Right atrium auricular region (tissue), 2 donors: ENCODE measurements around the gene STXBP1. TPM values are rescaled to one million over a fixed set of nuclear protein-coding genes. Genes with fewer than 3 reads are reported as not detected.

Source experiments
- DNase-seq: peaks from one replicate; pipeline ENCODE4 v3.0.0-alpha.2; 2019; ENCODE audit warnings: low spot score
- H3K27ac ChIP-seq, 2 donors: fragments of 200-600 bp; sonication (generic); 1 replicate in 1 of 2; 2 replicates in 1 of 2; pipeline ENCODE4 v1.5.1; 2016 to 2019
- H3K27me3 ChIP-seq, 2 donors: fragments of 200-600 bp; sonication (generic); one replicate each; pipeline versions ENCODE4 v1.5.1 to v1.6.0; 2017 to 2019
- H3K36me3 ChIP-seq: fragments of 200-600 bp; sonication (generic); one replicate; pipeline ENCODE4 v1.5.1; 2016
- H3K4me1 ChIP-seq, 2 donors: fragments of 200-600 bp; sonication (generic); one replicate each; pipeline versions ENCODE4 v1.5.1 to v1.6.0; 2017 to 2019
- H3K4me3 ChIP-seq, 2 donors: fragments of 200-600 bp; sonication (generic); 1 replicate in 1 of 2; 2 replicates in 1 of 2; pipeline ENCODE4 v1.5.1; 2017 to 2019; ENCODE audit warnings: mild to moderate bottlenecking in 1 of 2, moderate library complexity in 1 of 2
- H3K9me3 ChIP-seq, 2 donors: fragments of 200-600 bp; sonication (generic); one replicate each; pipeline ENCODE4 v1.5.1; 2019
- CTCF ChIP-seq, 2 donors: fragments of 200-600 bp; sonication (generic); IDR thresholded peaks; one replicate each; pipeline ENCODE4 v1.5.1; 2019; ENCODE audit warnings: antibody characterized with exemption in 2 of 2
- total RNA-seq, 2 donors: library from RNA; depleted of rRNA; stranded (reverse); fragments of >200 nt; gene quantifications; one replicate each; pipeline ENCODE4 v1.1.0, GENCODE V29; 2016

STXBP1 gene
- total RNA-seq, 2 donors from 2014 or later, result 44.9 to 72.8 TPM

- H3K27ac ChIP-seq, result peak overlapping the region; percentile 60 to 81
- no peak overlapping the region for H3K4me3 ChIP-seq
- H3K27me3 ChIP-seq, result no peaks in the 10 kb centered on the region
- no peaks in the 10 kb centered on the region for H3K36me3 ChIP-seq
- H3K4me1 ChIP-seq, result peaks cover 0 to 14% of the 10 kb centered on the region in 2 donors
- TF ChIP-seq CTCF (IDR thresholded peaks at IDR 0.05), result no peak
- DNase-seq, result no peak
- no peaks in the 10 kb centered on the region for H3K9me3 ChIP-seq
Measured at GRCh38 chr9:127739614-127740330, 127.7 kb downstream of the STXBP1 start.

- no peak for TF ChIP-seq CTCF (IDR thresholded peaks at IDR 0.05)
- Histone ChIP-seq H3K9me3 (no peaks in the 10 kb centered on the region), H3K27ac (peak overlapping the region in 1 of 2 donors; percentile 81)
Measured at GRCh38 chr9:127741831-127742434, 129.9 kb downstream of the STXBP1 start.

More at GRCh38 chr9:127741831-127742434, 129.9 kb downstream of the STXBP1 start:
- DNase-seq, result no peak
- Histone ChIP-seq H3K36me3 (no peaks in the 10 kb centered on the region), H3K4me1 (peaks cover 0 to 8% of the 10 kb centered on the region in 2 donors), H3K4me3 (peak overlapping the region; percentile 34 to 43), H3K27me3 (no peaks in the 10 kb centered on the region)

Other genes starting within 250 kb of the STXBP1 start
- 10 to 100 TPM; 19.2 to 19.8 TPM for gene SLC2A8, start 215.1 kb upstream of the STXBP1 start, total RNA-seq
- gene ZNF79, start 187.9 kb upstream of the STXBP1 start, total RNA-seq, result 1 to 10 TPM; 5.7 TPM
- gene RPL12, start 160.9 kb upstream of the STXBP1 start, total RNA-seq, result 1,000 to 10,000 TPM in 1 of 2 donors, 100 to 1,000 TPM in 1; 623 to 1,266 TPM
- gene LRSAM1, start 160.8 kb upstream of the STXBP1 start, total RNA-seq, result 10 to 100 TPM; 12.0 to 23.1 TPM
- gene CFAP157, start 94.7 kb downstream of the STXBP1 start, total RNA-seq, result not detected
- 10 to 100 TPM; 16.5 to 16.7 TPM for gene PTRH1, start 103.4 kb downstream of the STXBP1 start, total RNA-seq
- gene TTC16, start 103.8 kb downstream of the STXBP1 start, total RNA-seq, result under 1 TPM; 0.11 to 0.16 TPM
- gene TOR2A, start 123.0 kb downstream of the STXBP1 start, total RNA-seq, result 1 to 10 TPM; 3.9 to 7.0 TPM
- gene SH2D3C, start 166.4 kb downstream of the STXBP1 start, total RNA-seq, result 10 to 100 TPM; 11.5 to 16.5 TPM
- 10 to 100 TPM; 37.2 to 53.3 TPM for gene CDK9, start 173.8 kb downstream of the STXBP1 start, total RNA-seq
- gene FPGS, start 190.6 kb downstream of the STXBP1 start, total RNA-seq, result 10 to 100 TPM; 43.9 to 47.0 TPM
- 100 to 1,000 TPM; 142 to 511 TPM for gene ENG, start 242.4 kb downstream of the STXBP1 start, total RNA-seq